Urothelium cell line (cell line): ENCODE results near the gene TRMT61A.
A peak's percentile ranks its signal among the peaks of the same experiment; 100 is the strongest.
"Not testable (repeated sequence)": the region's sequence is repeated elsewhere in the genome, so short reads cannot be mapped to it uniquely, and the experiment has no call there.

ENCODE experiments used
- DNase-seq: peaks from one replicate; pipeline ENCODE4 v3.0.0; 2011; ENCODE audit warnings: low spot score, mixed read lengths
- FAIRE-seq: peaks from 2 replicates; lab custom pipeline; 2011; peaks lifted over from hg19 to GRCh38; lab: Jason Lieb, UNC

Gene TRMT61A

DNA sequence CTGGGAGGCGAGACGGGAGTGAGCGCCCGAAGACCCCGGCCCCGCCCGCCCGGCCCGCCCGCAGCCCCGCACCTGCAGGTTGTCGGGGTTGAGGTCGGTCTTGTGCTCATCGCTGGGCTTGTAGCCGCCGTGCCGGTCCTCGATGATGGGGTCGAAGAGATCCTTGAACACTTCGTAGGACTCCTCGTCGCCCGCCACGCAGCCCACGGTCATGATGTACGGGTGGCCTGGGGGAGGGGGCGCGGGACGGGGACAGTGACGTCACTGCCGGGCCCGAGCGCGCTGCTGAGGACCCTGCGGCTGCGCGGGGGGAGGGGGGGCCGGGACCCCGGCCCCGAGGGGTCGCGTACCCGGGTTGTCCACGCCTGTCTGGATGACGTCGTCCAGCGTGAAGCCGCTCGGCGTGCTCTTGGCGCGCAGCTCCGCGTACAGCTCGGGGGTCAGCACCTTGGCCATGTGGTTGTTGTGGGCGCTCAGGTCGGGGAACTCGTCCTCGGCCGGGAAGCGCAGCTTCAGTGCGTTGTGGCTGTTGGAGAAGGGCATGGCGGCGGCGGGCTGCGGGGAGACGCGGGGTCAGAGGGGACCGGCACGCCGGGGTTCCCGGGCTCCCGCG lies 6.9 kb upstream of the TRMT61A start:
- FAIRE-seq = no peak
- no peak for DNase-seq

DNA sequence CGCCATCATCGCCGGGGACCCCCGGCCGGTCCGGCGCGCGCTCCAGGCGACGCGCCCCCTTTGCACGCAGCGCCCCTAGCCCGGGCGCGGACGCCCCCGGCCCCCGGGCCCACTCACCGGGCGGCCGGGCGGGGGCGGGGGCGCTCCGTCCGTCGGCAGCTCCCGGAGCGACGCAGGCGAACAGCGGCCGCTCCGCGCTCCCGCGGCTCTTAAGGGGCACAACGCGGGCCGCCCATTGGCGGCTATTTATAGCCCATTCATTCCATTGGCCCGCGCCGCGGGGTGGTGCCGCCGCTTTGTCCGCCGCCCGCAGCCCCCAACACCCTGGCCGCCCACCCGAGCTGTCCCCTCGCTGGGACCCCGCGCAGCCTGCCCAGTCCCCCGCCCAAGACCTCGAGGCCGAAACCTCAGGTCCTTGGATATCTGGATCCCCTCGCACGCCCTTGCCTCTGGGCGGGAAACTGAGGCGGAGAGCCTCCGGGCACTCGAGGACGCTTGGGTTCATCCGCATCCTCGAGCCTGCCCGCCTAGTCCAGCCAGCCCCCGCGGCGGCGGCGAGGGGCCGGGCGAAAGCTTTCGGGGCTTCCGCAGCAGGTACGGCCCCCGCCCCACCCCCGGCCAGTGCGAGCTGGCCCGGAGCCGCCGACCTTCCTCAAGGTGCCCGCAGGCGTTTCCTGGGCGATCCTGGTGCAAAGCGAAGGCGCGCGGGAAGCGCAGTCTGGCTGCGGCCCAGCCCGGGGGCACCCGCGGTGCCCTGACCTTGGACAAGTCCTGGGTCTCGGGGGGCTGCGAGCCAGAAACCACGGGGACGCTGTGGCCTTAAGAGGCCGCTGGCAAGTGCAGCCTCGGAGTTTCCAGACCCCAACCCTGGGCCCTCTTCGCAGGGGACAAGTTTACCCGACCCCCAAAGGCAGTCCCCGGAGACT lies 6.1 kb upstream of the TRMT61A start, which contains the start of gene CKB:
Gene CKB (minus strand): TSS at position 182 of the 926 bp plus-strand sequence. CDS start 337 bp downstream, outside the sequence.
- FAIRE-seq = no peak
- DNase-seq = peak; percentile 68

DNA sequence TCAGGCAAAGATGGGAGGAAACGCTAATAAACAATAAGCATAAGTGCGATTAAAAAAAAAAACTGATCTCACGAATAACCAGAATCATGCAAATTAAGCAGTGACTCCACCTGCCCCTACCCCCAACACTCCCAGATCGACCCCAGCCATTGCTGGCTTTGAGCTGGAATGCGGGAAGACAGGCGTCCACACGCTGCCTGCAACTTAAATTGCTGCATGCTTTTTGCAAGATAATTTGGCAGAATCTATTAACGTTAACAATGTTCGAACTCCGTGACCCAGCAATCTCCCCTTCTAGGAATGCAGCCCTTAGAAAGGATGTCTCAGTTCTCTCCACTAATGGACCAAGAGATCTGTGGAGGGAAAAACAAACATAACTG lies 5.4 kb upstream of the TRMT61A start:
- DNase-seq (no peak), FAIRE-seq (no peak)

DNA sequence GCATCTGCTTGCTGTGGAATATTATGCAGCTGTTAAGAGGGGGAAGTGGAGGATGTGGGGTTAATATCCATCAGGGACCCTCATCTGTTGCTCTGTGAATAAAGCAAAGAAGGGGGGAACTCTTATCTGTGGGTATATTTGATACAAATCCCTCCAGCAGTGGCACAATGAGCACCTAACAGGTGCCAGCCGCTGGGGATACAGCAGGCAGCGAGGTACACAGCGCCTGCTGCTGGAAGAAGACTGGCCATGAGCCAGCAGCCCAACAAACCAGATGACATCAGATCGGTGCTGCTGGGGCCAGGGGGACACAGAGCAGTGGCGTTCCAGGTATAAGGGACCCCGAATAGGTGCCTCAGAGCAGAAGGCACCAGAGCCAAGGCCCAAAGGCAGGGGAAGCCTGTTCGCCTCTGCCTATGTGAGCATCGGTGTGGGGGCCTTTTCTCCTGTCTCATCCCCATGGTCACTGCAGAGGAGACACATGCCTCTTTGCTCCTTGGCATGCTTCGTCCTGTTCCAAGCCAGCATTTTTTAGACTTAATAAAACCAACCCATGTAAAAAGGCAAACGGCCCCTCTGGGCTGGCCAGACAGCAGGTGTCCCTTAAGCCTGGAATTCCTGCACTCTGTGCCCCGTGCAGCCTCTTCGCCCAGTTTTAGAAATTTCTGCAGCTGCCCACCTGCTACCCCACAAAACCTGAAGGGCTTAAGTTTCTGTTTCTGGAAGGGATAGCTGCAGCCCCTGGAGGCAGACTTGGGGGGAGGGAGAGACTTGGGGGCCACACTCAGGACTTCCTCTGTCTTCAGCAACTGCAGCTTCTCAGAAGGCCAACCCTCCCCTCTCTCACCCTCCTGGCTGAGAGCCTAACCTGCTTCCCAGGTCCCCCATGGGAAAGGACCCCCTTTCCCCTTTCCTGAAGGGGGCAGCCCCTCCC lies 4.7 kb upstream of the TRMT61A start:
- DNase-seq (no peak), FAIRE-seq (no peak)

DNA sequence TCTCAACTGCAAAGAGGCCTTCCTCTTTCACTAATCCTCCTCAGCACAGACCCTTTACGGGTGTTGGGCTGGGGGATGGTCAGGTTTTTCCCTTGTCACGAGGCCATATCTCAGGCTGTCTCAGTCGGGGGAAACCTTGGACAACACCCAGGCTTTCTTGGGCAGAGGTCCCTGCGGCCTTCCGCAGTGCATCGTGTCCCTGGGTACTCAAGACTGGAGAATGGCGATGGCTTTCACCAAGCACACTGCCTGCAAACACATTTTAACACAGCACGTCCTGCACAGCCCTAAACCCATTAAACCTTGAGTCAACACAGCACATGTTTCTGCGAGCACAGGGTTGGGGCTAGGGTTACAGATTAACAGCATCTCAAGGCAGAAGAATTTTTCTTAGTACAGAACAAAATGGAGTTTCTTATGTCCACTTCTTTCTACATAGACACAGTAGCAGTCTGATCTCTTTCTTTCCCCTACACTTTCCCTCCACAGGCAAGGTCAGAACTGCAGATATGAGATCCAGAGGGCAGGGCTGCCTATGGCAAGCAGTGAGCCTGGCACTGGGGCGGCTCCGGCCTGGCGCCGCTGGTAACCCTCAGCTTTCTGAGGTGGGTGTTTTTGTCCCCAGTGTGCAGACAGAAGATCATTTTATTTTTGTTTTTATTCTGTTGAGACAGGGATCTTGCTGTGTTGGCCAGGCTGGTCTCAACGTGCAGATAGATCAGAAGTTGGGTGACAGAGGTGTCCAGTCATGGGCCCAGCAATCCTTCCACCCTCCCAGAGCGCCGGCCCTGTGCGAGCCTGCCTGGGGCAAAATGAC lies 3.4 kb upstream of the TRMT61A start:
- DNase-seq, FAIRE-seq: not testable (repeated sequence)

DNA sequence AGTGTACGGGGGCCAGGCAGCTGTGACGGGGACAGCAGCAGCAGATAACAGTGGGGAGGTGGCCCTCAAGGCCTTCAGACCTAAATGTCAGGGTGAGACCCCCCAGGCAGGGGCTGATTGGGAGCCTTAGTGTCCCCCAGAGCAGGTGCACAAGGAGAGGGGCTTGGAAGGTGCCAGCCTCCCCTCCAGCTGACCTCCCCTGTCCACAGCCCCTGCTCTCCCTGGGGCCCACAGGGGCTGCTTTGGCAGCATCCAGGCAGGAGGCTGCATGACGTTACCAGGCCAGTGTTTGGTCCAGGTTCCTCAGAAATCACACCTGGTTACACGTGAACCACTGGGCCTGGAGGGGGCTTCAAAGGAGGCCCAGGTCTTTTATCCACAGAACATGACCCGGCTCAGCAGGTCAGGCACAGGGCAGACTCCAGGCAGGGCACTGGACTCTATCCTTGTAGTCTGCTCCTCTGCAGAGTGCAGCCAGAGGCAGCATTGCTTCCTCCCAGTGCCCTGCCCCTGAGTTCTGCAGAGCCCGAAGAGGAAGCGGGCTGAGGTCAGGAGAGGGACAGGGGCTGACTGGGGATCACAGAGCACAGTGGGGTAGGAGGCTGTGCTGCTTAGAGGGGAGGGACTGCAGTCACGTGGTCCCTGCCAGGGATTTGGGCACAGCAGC lies 2.6 kb upstream of the TRMT61A start:
- DNase-seq = no peak
- no peak for FAIRE-seq

DNA sequence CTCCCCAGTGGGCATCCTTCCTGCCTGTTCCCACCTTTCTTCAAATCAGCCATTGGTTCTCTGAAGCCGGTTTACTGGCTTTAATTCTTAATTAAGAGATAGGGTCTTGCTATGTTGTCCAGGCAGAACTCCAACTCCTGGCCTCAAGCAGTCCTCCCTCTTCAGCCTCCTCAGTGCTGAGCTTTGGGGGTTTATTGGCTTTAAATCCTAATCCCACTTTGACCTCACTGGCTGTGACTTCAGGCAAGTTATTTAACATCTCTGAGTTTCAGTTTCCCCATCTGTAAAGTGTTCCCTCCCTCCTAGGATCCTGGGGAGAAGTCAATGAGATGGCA lies 2.1 kb upstream of the TRMT61A start:
- FAIRE-seq (no peak), DNase-seq (no peak)

DNA sequence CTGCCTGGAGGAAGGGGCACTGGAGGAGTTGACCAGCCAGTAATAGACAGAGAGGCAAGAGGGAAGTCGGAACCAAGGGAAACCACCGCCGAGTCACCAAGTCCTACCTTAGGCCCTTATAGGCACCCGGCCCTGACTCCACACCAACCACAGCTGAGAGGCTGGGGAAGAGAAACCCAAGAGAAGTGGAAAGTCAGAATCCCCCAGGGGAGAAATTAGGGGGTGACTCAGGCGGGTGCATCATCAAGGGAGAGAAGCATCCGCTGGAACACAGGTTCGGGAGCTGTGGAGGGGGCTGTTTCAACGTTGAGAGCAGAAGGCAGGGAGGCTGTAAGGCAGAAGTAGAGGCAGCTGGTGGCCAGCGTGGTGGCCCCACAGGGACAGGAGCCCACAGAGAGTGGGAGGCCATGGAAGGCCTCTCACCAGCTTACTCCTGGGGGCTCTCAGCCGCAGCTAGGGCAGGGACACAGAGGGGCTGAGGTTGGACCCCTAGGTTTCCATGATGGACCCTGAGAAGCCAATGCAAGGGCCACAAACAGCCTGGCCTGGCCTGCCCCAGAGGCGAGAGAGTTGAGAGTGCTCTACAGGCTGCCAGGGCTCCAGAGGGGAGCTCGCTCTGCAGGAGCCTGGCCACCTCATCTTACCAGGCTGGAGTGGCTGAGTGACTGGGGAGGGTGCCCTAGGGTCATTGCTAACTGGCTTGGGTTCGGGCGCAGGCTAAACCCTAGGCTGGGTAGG lies 1.4 kb upstream of the TRMT61A start:
- DNase-seq (no peak), FAIRE-seq (no peak)

DNA sequence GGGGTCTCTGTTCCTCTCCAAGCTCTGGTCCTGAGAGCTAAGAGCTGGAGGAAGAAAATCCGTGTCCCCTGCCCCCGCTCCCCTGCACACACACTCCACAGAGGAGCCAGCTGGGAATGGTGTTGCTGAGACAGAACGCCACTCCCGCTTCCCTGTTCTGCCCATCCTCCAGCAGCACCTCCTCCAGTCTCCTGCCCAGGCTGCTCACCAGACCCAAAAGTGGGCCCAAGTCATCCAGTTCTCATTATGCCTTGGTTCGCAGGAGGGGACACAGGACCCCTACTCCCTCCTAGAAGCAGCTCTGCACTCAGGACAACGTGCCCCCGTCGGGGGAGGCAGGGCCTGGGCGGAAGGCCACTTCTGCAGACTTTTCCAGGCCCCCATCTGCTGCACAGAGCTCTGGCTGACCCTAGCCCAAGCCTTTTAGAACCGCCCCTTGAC lies 830 bp upstream of the TRMT61A start:
- no peak for FAIRE-seq
- DNase-seq = no peak

DNA sequence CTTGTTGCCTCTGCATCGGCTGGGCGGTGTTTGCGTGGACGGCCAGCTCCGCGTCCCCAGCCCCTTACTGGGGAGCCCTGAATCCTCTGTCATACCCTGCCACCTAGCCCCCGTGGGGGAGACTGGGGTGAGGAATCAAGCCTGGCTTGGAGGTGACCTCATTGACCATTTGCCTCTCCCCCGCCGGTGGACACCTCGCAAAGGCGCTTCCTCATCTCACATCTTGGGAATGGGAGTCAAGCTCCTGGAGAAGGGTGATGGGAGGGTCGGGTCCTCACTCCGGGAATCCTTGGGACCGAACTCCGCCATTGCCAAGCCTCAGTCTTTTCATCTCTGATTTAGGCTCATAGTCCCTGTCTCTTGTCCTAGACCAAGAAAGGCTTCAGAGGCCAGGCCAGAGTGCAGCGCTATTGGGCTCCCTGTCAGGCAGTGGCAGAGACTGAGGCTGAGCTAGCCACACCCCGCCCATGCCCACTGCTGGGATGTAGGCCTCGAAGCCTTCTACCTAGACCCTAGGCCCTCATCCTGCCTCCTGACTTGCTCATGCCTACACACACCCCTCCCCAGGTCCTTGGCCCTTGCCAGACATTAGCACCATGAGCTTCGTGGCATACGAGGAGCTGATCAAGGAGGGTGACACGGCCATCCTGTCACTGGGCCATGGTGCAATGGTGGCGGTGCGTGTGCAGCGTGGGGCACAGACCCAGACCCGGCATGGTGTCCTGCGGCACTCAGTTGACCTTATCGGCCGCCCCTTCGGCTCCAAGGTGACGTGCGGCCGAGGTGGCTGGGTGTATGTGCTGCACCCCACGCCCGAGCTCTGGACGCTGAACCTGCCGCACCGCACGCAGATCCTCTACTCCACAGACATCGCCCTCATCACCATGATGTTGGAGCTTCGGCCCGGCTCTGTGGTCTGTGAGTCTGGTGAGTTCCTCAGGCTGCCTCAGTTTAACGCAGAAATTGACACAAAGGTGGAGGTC lies 678 bp downstream of the TRMT61A start:
- no peak for FAIRE-seq

DNA sequence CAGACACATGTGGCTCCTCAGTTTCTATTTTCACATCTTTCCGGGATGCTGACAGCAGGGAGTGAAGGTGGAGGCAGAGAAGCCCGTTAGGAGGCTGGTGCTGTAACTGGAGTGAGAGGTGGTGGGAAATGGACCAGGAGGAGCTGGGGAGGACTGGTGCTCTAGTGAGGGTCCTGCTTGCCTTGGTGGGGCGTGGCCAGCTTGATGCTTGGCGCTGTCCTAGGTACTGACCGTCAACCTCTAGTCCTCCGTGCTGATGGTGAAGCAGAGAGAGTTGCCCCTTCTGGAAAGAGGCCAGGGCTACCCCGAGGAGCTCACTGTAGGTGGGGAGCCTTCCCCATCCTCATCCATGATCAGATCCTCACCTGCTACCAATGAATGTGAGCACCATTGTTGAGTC lies 1.4 kb downstream of the TRMT61A start:
- DNase-seq (no peak), FAIRE-seq (no peak)

More for the DNA sequence above, 678 bp downstream of the TRMT61A start:
- DNase-seq = no peak

DNA sequence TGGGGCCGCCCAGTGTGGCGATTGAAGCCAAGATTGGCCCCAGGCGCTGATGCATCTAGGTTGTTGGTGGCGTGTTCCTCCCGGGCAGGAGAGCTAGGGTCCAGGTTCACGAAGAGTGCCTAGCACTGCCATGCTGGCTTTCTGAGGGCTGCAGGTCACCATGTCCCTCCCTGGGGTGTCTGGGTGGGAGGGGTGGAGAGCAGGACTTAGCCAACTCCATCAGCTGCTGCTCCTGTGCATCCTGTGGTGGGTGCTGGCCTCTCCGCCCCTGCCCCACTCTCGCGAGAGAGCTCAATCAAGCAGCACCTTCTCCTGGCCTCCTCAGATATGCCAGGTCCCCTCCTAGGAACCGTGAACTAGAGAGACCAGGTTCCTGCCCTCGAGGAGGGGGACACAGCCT lies 1.8 kb downstream of the TRMT61A start:
- no peak for FAIRE-seq

DNA sequence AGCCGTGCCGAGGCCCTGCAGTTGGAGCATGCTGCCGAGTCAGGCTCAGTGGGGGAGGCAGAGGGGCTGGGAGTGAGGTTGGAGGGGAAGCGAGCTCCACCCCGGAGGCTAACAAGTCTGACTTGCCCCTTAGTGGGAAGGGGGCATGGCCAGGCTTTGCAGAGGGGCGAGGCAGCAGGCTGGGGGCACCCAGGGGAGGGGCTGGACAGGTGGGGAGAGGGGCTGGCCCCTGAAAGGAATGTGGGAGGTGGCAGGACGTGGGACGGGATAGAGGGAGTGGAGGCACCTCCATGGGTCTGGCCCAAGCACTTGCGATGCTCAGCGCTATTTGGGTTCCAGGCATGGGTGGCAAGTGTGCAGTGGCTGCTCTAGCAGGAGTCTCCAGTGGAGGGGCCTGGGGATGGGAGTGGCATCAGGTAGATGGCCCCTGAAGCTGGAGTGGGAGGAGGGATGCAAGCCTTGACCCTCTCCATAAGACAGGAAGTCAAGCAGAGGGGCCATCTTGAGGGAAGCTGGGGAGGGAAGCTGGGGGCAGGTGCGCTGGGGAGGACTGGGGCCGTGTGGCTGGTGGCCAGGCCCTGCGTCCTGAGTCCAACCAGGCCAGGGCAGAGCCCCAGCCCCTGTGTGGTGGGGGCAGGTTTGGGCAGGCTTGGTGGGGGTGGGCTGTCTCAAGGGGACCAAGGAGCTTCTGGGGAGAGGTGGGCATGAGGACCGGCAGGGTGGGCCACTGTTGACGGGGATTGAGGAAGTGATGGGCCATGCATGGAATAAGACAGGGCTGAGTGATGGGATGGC lies 2.6 kb downstream of the TRMT61A start:
- DNase-seq (no peak), FAIRE-seq (no peak)

More for the DNA sequence above, 1.8 kb downstream of the TRMT61A start:
- DNase-seq = no peak

DNA sequence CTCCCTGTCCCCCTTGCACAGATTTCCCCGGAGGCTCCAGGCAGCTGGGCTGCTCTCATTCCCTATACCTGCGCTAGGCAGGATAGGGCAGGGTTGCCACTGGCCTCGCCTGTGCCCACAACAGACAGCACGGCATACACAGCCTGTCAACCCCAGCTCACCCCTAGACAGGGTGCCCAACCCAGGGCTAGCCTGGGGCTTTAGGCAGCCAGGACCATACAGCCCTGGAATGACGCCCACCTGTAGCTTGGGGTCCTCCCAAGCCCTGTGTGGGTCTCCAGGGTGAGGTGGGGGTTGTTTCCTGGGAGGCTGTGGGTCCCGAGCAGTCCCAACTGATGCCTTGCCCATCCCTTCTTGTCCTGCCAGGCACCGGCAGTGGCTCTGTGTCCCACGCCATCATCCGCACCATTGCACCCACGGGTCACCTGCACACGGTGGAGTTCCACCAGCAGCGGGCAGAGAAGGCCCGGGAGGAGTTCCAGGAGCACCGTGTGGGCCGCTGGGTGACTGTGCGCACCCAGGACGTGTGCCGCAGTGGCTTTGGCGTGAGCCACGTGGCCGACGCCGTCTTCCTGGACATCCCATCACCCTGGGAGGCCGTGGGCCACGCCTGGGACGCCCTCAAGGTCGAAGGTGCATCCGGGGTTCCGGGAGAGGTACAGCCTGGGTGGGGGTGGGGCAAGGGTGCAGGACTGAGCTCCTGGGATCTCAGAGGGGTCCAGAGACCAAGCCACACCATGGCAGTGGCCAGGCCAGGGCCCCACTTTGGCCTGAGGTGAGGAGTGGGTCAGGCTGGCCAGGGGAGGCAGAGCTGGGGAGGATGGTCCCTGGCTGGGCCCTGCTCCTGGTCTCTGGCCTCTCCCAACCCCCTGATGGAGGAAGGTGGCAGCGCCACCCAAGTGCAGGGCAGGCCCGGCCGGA lies 3.5 kb downstream of the TRMT61A start:
- FAIRE-seq = no peak

DNA sequence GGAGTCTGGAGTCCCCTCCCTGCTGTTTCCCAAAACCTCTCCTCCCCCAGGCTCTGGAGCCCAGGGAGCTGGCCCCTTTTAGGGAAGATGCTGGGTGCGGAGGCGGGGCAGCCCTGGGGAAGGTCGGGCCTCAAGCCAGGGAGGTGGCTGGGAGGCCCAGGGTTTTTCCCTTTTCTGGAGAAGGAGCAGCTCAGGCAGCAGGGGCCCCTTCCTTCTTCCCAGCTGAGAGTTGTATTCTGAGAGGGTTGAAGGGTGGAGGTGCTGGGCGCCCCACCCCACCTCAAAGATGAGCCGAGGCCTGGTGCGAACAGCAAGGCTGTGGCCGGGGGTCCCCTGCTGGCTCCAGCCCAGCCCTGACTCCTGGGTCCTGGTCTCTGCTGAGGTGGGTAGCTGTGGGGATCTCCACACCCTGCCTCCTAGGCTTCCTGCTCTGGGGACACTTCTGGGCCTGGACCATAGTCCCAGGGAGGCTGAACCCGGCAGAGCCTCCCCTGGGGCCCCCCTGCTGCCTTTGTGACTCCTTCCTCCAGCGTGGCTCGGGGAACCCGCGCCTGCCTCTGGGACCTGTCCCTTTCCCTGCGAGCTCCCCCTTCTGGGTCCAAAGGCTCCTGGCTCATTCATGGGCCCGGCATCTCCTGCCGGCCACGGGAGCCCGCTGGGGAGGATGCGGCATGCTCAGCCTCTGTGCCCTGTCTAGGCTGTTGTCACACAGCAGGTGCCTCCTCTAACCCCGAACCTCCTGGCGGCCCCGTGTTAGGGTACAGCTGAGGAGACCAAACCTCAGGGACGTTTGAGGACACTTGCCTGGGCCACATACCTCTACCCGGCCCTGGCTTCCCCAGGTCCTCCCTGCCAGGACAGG lies 4.4 kb downstream of the TRMT61A start:
- DNase-seq (no peak), FAIRE-seq (no peak)

More for the DNA sequence above, 3.5 kb downstream of the TRMT61A start:
- no peak for DNase-seq
